HEK293 (cell line): ENCODE measurements around the gene ATG101.

Source experiments
- CTCF ChIA-PET: fragments of 350-600 bp; formaldehyde crosslinking; extraction: SDS; loops from one replicate; lab custom pipeline; 2021; ENCODE audit warnings: antibody characterized with exemption; lab: Yijun Ruan, JAX
- POLR2A ChIA-PET: fragments of 300-600 bp; formaldehyde crosslinking; extraction: SDS; loops from one replicate; lab custom pipeline; 2020; ENCODE audit warnings: antibody characterized with exemption, inconsistent platforms; lab: Yijun Ruan, JAX
- H3K27ac ChIP-seq: fragments of 200-500 bp; sonication (Bioruptor generic); 2 replicates; pipeline ENCODE4 v1.5.1; 2014; ENCODE audit warnings: low read depth, low read length, control low read depth, inconsistent platforms; ENCODE audit errors: extremely low read depth
- H3K36me3 ChIP-seq, 2 experiments: fragments of 200-500 bp in 1 of 2; sonication (Bioruptor generic) in 1 of 2; 1 replicate in 1 of 2; 2 replicates in 1 of 2; pipeline ENCODE4 v1.5.1; 2014 to 2017; ENCODE audit warnings: inconsistent platforms in 2 of 2, low read length in 2 of 2; ENCODE audit not compliant: control insufficient read depth in 2 of 2, insufficient read depth in 1 of 2
- H3K4me1 ChIP-seq: fragments of 200-500 bp; sonication (Bioruptor generic); 2 replicates; pipeline ENCODE4 v1.5.1; 2014; ENCODE audit warnings: mild to moderate bottlenecking, low read length, inconsistent platforms; ENCODE audit not compliant: control insufficient read depth, insufficient read depth
- H3K4me3 ChIP-seq: 2 replicates; pipeline ENCODE4 v1.5.1; 2011; ENCODE audit warnings: low read depth, mild to moderate bottlenecking, control low read depth, low read length, moderate library complexity
- H3K9me3 ChIP-seq: fragments of 200-500 bp; sonication (Bioruptor generic); 2 replicates; pipeline ENCODE4 v1.5.1; 2014; ENCODE audit warnings: low read depth, low read length, inconsistent platforms; ENCODE audit not compliant: control insufficient read depth, insufficient read depth
- KLF17 ChIP-seq: fragments of 450-650 bp; formaldehyde crosslinking; IDR thresholded peaks from 2 replicates; pipeline ENCODE4 v1.5.1; 2016; ENCODE audit warnings: missing biosample characterization, missing genetic modification characterization
- MEIS1 ChIP-seq: sonication (generic); formaldehyde crosslinking; IDR thresholded peaks from 2 replicates; pipeline ENCODE4 v1.8.1; 2022; ENCODE audit warnings: missing genetic modification reagents, mild to moderate bottlenecking, borderline replicate concordance
- REST ChIP-seq: fragments of 450-650 bp; formaldehyde crosslinking; IDR thresholded peaks from 2 replicates; pipeline ENCODE4 v1.5.1; 2016; ENCODE audit warnings: missing biosample characterization, missing genetic modification characterization
- SP7 ChIP-seq: fragments of 450-650 bp; formaldehyde crosslinking; IDR thresholded peaks from 2 replicates; pipeline ENCODE4 v1.5.1; 2016; ENCODE audit warnings: missing biosample characterization, missing genetic modification characterization
- ZBTB26 ChIP-seq: fragments of 450-650 bp; formaldehyde crosslinking; optimal IDR thresholded peaks from 2 replicates; pipeline ENCODE3; 2016; ENCODE audit warnings: missing biosample characterization, mild to moderate bottlenecking, missing genetic modification characterization
- ZBTB48 ChIP-seq: fragments of 450-650 bp; formaldehyde crosslinking; IDR thresholded peaks from 2 replicates; pipeline ENCODE4 v1.5.1; 2016; ENCODE audit warnings: missing biosample characterization, missing genetic modification characterization
- ZNF169 ChIP-seq: fragments of 450-650 bp; formaldehyde crosslinking; IDR thresholded peaks from 2 replicates; pipeline ENCODE4 v1.5.1; 2016; ENCODE audit warnings: missing biosample characterization, missing genetic modification characterization
- ZNF18 ChIP-seq: fragments of 450-650 bp; formaldehyde crosslinking; IDR thresholded peaks from 2 replicates; pipeline ENCODE4 v1.5.1; 2016; ENCODE audit warnings: missing biosample characterization, missing genetic modification characterization
- ZNF394 ChIP-seq: fragments of 450-650 bp; formaldehyde crosslinking; IDR thresholded peaks from 2 replicates; pipeline ENCODE4 v1.5.1; 2016; ENCODE audit warnings: missing biosample characterization, missing genetic modification characterization, mild to moderate bottlenecking, moderate library complexity, borderline replicate concordance
- ZNF510 ChIP-seq: fragments of 450-650 bp; formaldehyde crosslinking; IDR thresholded peaks from 2 replicates; pipeline ENCODE4 v1.5.1; 2018; ENCODE audit warnings: mild to moderate bottlenecking, missing genetic modification characterization, missing biosample characterization; ENCODE audit not compliant: insufficient replicate concordance
- ZNF677 ChIP-seq: fragments of 450-650 bp; IDR thresholded peaks from 2 replicates; pipeline ENCODE4 v1.5.0; 2018; ENCODE audit warnings: missing biosample characterization, mild to moderate bottlenecking, missing genetic modification characterization, moderate library complexity
- TF ChIP-seq, protein P1 (sequence below): fragments of 450-650 bp; formaldehyde crosslinking; IDR thresholded peaks from 2 replicates; pipeline ENCODE4 v1.5.1; 2017; ENCODE audit warnings: missing biosample characterization, missing genetic modification characterization

The ATG101 gene

DNA sequence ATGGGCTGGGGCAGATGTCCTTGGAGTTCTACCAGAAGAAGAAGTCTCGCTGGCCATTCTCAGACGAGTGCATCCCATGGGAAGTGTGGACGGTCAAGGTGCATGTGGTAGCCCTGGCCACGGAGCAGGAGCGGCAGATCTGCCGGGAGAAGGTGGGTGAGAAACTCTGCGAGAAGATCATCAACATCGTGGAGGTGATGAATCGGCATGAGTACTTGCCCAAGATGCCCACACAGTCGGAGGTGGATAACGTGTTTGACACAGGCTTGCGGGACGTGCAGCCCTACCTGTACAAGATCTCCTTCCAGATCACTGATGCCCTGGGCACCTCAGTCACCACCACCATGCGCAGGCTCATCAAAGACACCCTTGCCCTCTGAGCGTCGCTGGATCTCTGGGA, 7.0 kb downstream of the ATG101 start (continued):
- no peak for TF ChIP-seq ZNF18
- TF ChIP-seq MEIS1 (CRISPR knock-in tag) = no peak
- TF ChIP-seq ZBTB26 (tag by site-specific recombination) = no peak
- no peak for TF ChIP-seq KLF17 (tag by site-specific recombination)
- no peak for TF ChIP-seq ZNF677
- TF ChIP-seq ZNF394 (tag by site-specific recombination) = no peak
- TF ChIP-seq ZBTB48 (tag by site-specific recombination) = no peak
- TF ChIP-seq ZNF510 (tag by site-specific recombination) = no peak

DNA sequence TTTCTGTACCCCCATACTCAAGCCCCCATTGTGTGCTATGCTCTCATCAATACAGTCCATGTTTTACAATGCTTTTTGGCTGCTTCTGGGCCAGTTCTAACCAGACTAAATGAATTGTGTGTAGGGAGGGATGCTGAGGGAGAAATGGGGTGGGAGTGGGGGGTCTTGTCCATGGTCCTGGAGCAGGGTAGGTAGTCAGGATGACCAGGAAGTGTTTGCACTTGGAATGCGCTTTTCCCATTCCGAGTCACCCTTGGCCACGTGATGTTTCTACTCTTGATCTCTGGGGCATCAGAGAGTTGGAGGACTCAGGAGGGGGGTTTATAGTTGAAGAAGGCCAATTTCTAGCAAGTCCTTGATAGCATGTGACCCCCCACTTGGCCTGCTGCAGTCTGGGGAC, 8.5 kb downstream of the ATG101 start:
- POLR2A ChIA-PET = interaction anchor here (0.9 kb wide), 1 partner anchor 12 kb away, joined by 3 read pairs; no protein-coding TSS in a partner anchor

More for the DNA sequence above, 8.5 kb downstream of the ATG101 start:
- TF ChIP-seq, protein P1, sequence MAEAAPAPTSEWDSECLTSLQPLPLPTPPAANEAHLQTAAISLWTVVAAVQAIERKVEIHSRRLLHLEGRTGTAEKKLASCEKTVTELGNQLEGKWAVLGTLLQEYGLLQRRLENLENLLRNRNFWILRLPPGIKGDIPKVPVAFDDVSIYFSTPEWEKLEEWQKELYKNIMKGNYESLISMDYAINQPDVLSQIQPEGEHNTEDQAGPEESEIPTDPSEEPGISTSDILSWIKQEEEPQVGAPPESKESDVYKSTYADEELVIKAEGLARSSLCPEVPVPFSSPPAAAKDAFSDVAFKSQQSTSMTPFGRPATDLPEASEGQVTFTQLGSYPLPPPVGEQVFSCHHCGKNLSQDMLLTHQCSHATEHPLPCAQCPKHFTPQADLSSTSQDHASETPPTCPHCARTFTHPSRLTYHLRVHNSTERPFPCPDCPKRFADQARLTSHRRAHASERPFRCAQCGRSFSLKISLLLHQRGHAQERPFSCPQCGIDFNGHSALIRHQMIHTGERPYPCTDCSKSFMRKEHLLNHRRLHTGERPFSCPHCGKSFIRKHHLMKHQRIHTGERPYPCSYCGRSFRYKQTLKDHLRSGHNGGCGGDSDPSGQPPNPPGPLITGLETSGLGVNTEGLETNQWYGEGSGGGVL = no peak
- peak; percentile 95 for TF ChIP-seq REST (tag by site-specific recombination)
- TF ChIP-seq SP7 (tag by site-specific recombination) = no peak
- no peak for TF ChIP-seq ZNF169 (tag by site-specific recombination)
- H3K4me1 ChIP-seq = 0 out of 2 replicates have a peak, but pooled peaks cover 4% of the 10 kb centered on the region
- CTCF ChIA-PET = interaction anchor here (0.6 to 34.8 kb wide), 4 partner anchors 8 to 203 kb away, joined by 3 to 794 read pairs (median 3); partner anchors contain the start of gene ATG101
- no peak overlapping the region for H3K27ac ChIP-seq
- H3K36me3 ChIP-seq = peaks cover 11 to 57% of the 10 kb centered on the region in 2 experiments; a peak in 2 of 3 replicates
- no peak overlapping the region for H3K4me3 ChIP-seq
- no peaks in the 10 kb centered on the region for H3K9me3 ChIP-seq
